Fibroblast of villous mesenchyme (primary cell): ENCODE measurements around the gene MRPL12. TPM values are rescaled to one million over a fixed set of nuclear protein-coding genes. Genes with fewer than 3 reads are reported as not detected.

Experiments
- DNase-seq: peaks from one replicate; pipeline ENCODE4 v3.0.0-alpha.2; 2010; ENCODE audit warnings: low read depth
- H3K4me3 ChIP-seq: 2 replicates; pipeline ENCODE4 v1.5.1; 2011; ENCODE audit warnings: low read depth, mild to moderate bottlenecking, low read length
- total RNA-seq: library from RNA; depleted of rRNA; stranded (reverse); fragments of >200 nt; gene quantifications from 2 replicates; pipeline ENCODE4 v1.2.3, GENCODE V29; 2012
- TF ChIP-seq, protein P1 (sequence below): IDR thresholded peaks from 2 replicates; pipeline ENCODE4 v1.5.1; 2012; ENCODE audit warnings: low read depth, mild to moderate bottlenecking, low read length; ENCODE audit not compliant: insufficient read depth

The MRPL12 gene
- total RNA-seq, 1 donor: 12.1 TPM

GRCh38 chr17:81693509-81694210, 9.5 kb upstream of the MRPL12 start:
- TF ChIP-seq, protein P1, sequence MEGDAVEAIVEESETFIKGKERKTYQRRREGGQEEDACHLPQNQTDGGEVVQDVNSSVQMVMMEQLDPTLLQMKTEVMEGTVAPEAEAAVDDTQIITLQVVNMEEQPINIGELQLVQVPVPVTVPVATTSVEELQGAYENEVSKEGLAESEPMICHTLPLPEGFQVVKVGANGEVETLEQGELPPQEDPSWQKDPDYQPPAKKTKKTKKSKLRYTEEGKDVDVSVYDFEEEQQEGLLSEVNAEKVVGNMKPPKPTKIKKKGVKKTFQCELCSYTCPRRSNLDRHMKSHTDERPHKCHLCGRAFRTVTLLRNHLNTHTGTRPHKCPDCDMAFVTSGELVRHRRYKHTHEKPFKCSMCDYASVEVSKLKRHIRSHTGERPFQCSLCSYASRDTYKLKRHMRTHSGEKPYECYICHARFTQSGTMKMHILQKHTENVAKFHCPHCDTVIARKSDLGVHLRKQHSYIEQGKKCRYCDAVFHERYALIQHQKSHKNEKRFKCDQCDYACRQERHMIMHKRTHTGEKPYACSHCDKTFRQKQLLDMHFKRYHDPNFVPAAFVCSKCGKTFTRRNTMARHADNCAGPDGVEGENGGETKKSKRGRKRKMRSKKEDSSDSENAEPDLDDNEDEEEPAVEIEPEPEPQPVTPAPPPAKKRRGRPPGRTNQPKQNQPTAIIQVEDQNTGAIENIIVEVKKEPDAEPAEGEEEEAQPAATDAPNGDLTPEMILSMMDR: no peak
- DNase-seq: no peak
- H3K4me3 ChIP-seq: no peak overlapping the region

DNA sequence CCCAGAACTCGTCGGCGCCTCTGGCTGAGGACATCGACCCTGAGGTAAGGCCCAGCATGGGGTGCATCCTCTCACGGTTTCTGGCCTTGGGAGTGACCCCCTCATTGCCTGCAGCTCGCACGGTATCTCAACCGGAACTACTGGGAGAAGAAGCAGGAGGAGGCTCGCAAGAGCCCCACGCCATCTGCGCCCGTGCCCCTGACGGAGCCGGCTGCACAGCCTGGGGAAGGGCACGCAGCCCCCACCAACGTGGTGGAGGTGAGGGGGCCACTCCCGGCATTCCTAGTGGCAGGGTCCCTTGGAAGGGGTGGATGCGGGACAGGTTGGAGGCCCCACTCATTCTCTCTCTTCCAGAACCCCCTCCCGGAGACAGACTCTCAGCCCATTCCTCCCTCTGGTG, 8.4 kb upstream of the MRPL12 start:
- no peak overlapping the region for H3K4me3 ChIP-seq
- no peak for DNase-seq
- TF ChIP-seq, protein P1: no peak

DNA sequence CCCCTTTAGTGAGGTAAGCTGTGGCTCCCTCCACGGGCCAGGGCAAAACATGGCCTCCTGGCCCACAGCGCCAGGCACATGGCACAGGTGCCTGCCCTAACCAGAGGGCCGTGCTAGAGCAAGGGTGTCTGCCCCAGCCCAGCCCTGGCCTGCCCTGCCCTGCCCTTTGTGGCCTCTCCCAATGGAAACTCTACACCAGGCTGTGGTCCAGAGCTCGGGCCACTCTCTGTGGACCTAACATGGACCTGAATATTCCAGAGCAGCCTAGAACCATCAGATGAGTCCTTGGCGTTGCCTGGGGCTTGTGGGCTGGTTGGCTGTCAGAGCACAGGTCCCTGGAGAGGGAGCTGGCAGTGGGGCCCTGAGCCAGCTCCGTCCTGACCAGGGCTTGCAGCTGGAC, 8.0 kb upstream of the MRPL12 start:
- H3K4me3 ChIP-seq: no peak overlapping the region
- no peak for DNase-seq
- TF ChIP-seq, protein P1: no peak

GRCh38 chr17:81695801-81696200, 7.4 kb upstream of the MRPL12 start:
- no peak for DNase-seq
- H3K4me3 ChIP-seq: no peak overlapping the region
- TF ChIP-seq, protein P1: no peak

DNA sequence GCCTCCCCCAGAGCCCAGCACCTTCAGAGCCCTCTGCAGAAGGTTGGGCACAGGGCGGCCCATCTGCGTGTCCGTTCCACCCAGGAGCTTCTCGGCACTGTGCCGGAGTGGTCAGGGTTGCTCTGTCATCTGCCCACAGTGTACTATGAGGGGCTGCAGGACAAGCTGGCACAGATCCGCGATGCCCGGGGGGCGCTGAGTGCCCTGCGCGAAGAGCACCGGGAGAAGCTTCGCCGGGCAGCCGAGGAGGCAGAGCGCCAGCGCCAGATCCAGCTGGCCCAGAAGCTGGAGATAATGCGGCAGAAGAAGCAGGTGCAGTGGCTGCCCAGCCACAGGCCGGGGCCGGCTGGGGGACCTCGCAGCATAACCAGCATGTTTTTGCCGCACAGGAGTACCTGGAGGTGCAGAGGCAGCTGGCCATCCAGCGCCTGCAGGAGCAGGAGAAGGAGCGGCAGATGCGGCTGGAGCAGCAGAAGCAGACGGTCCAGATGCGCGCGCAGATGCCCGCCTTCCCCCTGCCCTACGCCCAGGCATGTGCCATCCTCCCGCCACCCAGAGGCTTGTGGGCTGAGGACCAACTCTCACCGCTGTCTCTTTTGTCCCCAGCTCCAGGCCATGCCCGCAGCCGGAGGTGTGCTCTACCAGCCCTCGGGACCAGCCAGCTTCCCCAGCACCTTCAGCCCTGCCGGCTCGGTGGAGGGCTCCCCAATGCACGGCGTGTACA, 6.8 kb upstream of the MRPL12 start:
- TF ChIP-seq, protein P1: no peak
- H3K4me3 ChIP-seq: no peak overlapping the region
- no peak for DNase-seq

DNA sequence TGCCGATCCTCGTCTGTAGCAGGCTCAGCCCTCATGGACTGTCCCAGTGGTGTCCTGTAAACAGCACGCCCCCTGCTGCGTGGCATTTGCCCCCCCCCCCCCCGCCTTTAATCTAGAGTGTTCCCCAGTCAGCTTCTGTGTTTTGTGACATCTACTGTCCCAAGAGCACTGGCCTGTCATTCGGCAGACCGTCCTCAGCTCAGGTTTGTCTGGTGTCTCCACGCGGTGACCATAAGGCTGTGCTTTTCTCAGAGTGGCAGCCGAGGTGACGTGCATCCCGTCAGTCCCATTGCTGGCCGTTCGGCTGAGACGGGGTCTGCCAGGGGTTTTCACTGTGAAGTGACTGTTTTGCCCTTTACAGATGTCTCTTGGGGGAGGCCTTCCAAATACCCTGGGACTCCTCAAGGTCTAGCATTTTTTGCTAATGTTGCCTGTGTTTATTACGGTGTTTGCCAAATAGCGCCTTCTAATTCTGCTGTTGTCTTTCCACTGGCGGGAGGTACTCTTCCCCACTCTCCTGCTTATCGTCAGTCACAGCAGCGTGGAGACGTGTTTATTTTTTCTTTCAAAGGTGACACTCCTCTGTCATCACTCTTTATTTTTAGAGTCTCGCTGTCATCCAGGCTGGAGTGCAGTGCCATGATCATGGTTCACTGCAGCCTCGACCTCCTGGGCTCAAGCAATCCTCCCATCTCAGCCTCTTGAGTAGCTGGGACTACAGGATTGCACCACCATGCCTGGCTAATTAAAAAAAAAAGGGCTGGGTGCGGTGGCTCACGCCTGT, 5.7 kb upstream of the MRPL12 start:
- DNase-seq: no peak
- no peak overlapping the region for H3K4me3 ChIP-seq
- TF ChIP-seq, protein P1: no peak
